Fibroblast of the aortic adventitia (primary cell): Measurements from ENCODE around the gene RAB19. TPM values are rescaled to one million over a fixed set of nuclear protein-coding genes. Genes with fewer than 3 reads are reported as not detected.

ENCODE experiments used
- DNase-seq: peaks from one replicate; pipeline ENCODE4 v3.0.0-alpha.2; 2010; ENCODE audit warnings: low read depth
- H3K4me3 ChIP-seq: 2 replicates; pipeline ENCODE4 v1.5.1; 2011; ENCODE audit warnings: low read depth, mild to moderate bottlenecking, control low read depth, low read length, moderate library complexity
- CTCF ChIP-seq: IDR thresholded peaks from 2 replicates; pipeline ENCODE4 v1.5.1; 2011; ENCODE audit warnings: mild to moderate bottlenecking, low read length, control low read depth, inconsistent platforms; ENCODE audit not compliant: insufficient read depth
- total RNA-seq: library from RNA; depleted of rRNA; stranded (reverse); fragments of >200 nt; gene quantifications from 2 replicates; pipeline ENCODE4 v1.2.3, GENCODE V29; 2012; ENCODE audit warnings: low replicate concordance

The RAB19 gene
- total RNA-seq, 1 donor: not detected

GRCh38 chr7:140418653-140419052 lies 14.8 kb downstream of the RAB19 start:
- no peak overlapping the region for H3K4me3 ChIP-seq
- no peak for DNase-seq
- no peak for TF ChIP-seq CTCF

- DNase-seq: no peak
- no peak overlapping the region for H3K4me3 ChIP-seq
- TF ChIP-seq CTCF: no peak
Observed at GRCh38 chr7:140421521-140421920, 17.7 kb downstream of the RAB19 start.

- DNase-seq: no peak
- no peak overlapping the region for H3K4me3 ChIP-seq
- TF ChIP-seq CTCF: no peak
Observed at GRCh38 chr7:140423501-140423900, 19.6 kb downstream of the RAB19 start.

GRCh38 chr7:140425718-140426117 lies 21.9 kb downstream of the RAB19 start:
- no peak overlapping the region for H3K4me3 ChIP-seq
- TF ChIP-seq CTCF: no peak
- no peak for DNase-seq

- TF ChIP-seq CTCF: no peak
- no peak for DNase-seq
- no peak overlapping the region for H3K4me3 ChIP-seq
Observed at GRCh38 chr7:140426130-140426529, 22.3 kb downstream of the RAB19 start.

- no peak for TF ChIP-seq CTCF
- no peak for DNase-seq
- H3K4me3 ChIP-seq: no peak overlapping the region
Observed at GRCh38 chr7:140433396-140433795, 29.5 kb downstream of the RAB19 start.

GRCh38 chr7:140435252-140435895 lies 31.5 kb downstream of the RAB19 start:
- no peak overlapping the region for H3K4me3 ChIP-seq
- TF ChIP-seq CTCF: no peak
- no peak for DNase-seq
